AG04449 (cell line): Measurements from ENCODE around the gene PROSER2.

ENCODE experiments used
- CTCF ChIA-PET: fragments of 350-600 bp; formaldehyde crosslinking; extraction: SDS; loops from one replicate; lab custom pipeline; 2021; ENCODE audit warnings: antibody characterized with exemption; lab: Yijun Ruan, JAX
- POLR2A ChIA-PET: fragments of 400-600, 350-600 bp; formaldehyde crosslinking; extraction: SDS; loops from one replicate; lab custom pipeline; 2020; ENCODE audit warnings: antibody characterized with exemption, inconsistent platforms; lab: Yijun Ruan, JAX
- DNase-seq: peaks from one replicate; pipeline ENCODE4 v3.0.0-alpha.2; 2010; ENCODE audit warnings: low read depth, low spot score
- H3K4me3 ChIP-seq: 2 replicates; pipeline ENCODE4 v1.5.1; 2011; ENCODE audit warnings: low read depth, mild to moderate bottlenecking, control low read depth, low read length
- CTCF ChIP-seq: IDR thresholded peaks from one replicate; pipeline ENCODE4 v1.5.1; 2011; ENCODE audit warnings: mild to moderate bottlenecking, moderate library complexity, low read length, control low read depth, inconsistent platforms; ENCODE audit not compliant: insufficient read depth; ENCODE audit errors: missing control alignments

The PROSER2 gene

DNA sequence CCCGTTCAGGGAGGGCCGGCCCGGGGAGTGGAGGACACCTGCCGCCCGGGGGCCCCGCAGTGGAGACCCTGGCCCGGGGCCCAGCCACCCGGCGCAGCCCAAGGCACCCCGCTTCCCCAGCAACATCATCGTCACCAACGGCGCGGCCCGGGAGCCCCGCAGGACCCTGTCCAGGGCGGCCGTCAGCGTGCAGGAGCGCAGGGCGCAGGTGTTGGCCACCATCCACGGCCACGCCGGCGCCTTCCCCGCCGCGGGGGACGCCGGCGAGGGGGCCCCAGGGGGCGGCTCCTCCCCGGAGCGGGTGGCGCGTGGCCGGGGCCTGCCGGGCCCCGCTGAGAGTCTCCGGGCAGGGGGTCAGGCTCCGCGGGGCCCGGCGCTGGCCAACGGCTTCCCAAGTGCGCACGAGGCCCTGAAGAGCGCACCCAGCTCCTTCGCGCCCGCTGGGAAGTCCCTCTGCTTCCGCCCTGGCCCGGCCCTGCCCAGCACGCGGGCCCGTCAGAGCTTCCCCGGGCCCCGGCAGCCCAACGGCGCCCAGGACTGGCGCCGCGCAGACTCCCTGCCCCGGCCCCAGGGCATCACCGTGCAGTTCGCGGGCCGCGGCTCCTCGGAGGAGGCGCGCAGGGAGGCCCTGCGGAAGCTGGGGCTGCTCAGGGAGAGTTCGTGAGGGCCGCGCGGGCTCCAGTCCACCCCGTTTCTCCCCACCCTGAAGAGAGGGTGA, 46.7 kb downstream of the PROSER2 start:
- no peak for TF ChIP-seq CTCF
- DNase-seq = no peak
- ChIA-PET POLR2A (no interaction called here), CTCF (interaction anchor here (0.6 to 1.1 kb wide), 2 partner anchors 35 to 52 kb away, joined by 3 read pairs; no protein-coding TSS in a partner anchor)
- H3K4me3 ChIP-seq = no peak overlapping the region

- DNase-seq = no peak
- CTCF ChIA-PET = interaction anchor here (0.6 to 1.1 kb wide), 2 partner anchors 35 to 52 kb away, joined by 3 read pairs; no protein-coding TSS in a partner anchor
- no peak for TF ChIP-seq CTCF
- POLR2A ChIA-PET = no interaction called here
- H3K4me3 ChIP-seq = no peak overlapping the region
Measured at GRCh38 chr10:11870461-11870780, 47.3 kb downstream of the PROSER2 start.

- ChIA-PET CTCF (no interaction called here), POLR2A (no interaction called here)
- no peak for TF ChIP-seq CTCF
- no peak overlapping the region for H3K4me3 ChIP-seq
- no peak for DNase-seq
Measured at GRCh38 chr10:11870900-11871400, 47.8 kb downstream of the PROSER2 start.

DNA sequence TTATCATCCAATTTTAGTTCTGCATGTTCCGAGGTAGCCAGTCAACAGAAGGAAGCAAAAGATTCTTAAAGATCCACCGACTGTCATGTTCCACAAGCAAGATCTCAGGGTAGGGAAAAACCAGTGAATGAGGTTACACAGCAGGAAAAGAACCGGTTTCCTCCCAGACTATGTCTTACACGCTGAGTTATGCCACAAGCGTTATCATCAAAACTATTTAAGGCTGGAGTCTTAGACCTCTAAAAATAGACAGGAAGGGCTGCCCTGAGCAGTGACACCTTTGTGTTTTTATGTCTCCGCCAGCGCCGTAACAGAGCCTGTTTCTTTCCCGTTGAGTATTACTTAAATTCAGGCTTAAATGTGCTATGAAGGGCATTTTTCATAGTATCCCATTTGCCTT, 48.3 kb downstream of the PROSER2 start:
- no peak for TF ChIP-seq CTCF
- H3K4me3 ChIP-seq = no peak overlapping the region
- ChIA-PET POLR2A (no interaction called here), CTCF (interaction anchor here (0.6 kb wide), 1 partner anchor 10 kb away, joined by 3 read pairs; no protein-coding TSS in a partner anchor)
- no peak for DNase-seq

GRCh38 chr10:11874568-11875493, 51.7 kb downstream of the PROSER2 start:
- TF ChIP-seq CTCF = no peak
- H3K4me3 ChIP-seq = no peak overlapping the region
- POLR2A ChIA-PET = no interaction called here
- CTCF ChIA-PET = no interaction called here
- DNase-seq = no peak
